K562 (cell line): ENCODE data around the gene LRRC41. TPM values are rescaled to one million over a fixed set of nuclear protein-coding genes. Genes with fewer than 3 reads are reported as not detected.

Experiments used
- ATAC-seq: fragments of 200-7000 bp; cut with Tn5 transposase; 3 replicates; pipeline ENCODE4 v1.9.1; 2020; ENCODE audit warnings: moderate library complexity
- BruUV-seq: library from RNA; stranded (reverse); fragments of 400-500 nt; replicated peaks from 2 replicates; lab custom pipeline; 2021; lab: Mats Ljungman, UMichigan
- CTCF ChIA-PET: fragments of 300-600 bp; formaldehyde crosslinking; extraction: SDS; loops from one replicate; lab custom pipeline; 2021; ENCODE audit warnings: low intra/inter-chr PET ratio; lab: Yijun Ruan, JAX
- POLR2A ChIA-PET: fragments of 300-600, 350-650 bp; sonication (Branson Sonifier 250); formaldehyde crosslinking; extraction: SDS; loops from one replicate; lab custom pipeline; 2021; ENCODE audit warnings: antibody characterized with exemption, inconsistent platforms; lab: Yijun Ruan, JAX
- DNase-seq, 4 experiments: peaks; one replicate each; pipeline versions ENCODE4 v3.0.0 to v3.0.0-alpha.2; 2011 to 2018; ENCODE audit warnings: low spot score in 3 of 4, mixed read lengths in 3 of 4; ENCODE audit errors: extremely low read depth in 1 of 4
- FAIRE-seq: peaks from 2 replicates; lab custom pipeline; 2011; peaks lifted over from hg19 to GRCh38; lab: Jason Lieb, UNC
- H2AFZ ChIP-seq: 2 replicates; pipeline ENCODE4 v1.6.0; 2011; ENCODE audit warnings: low read depth, low read length, control low read depth, inconsistent platforms
- H3K27ac ChIP-seq: fragments of 200-600 bp; 3 replicates; pipeline ENCODE4 v1.8.0; 2011; ENCODE audit warnings: low read depth, mild to moderate bottlenecking, control low read depth, inconsistent platforms, low read length, moderate library complexity, mixed read lengths; ENCODE audit errors: extremely low read depth
- H3K27me3 ChIP-seq, 2 experiments: fragments of 300-600 bp in 1 of 2; 2 replicates in 1 of 2; 3 replicates in 1 of 2; pipeline versions ENCODE4 v1.6.0 to v1.8.0; 2011; ENCODE audit warnings: inconsistent platforms in 2 of 2, low read length in 2 of 2, mild to moderate bottlenecking in 1 of 2, mixed read lengths in 1 of 2, moderate library complexity in 1 of 2; ENCODE audit not compliant: control insufficient read depth in 2 of 2, insufficient read depth in 2 of 2
- H3K36me3 ChIP-seq: fragments of 300-600 bp; 3 replicates; pipeline ENCODE4 v1.8.0; 2011; ENCODE audit warnings: mild to moderate bottlenecking, low read length, inconsistent platforms; ENCODE audit not compliant: control insufficient read depth, insufficient read depth
- H3K4me1 ChIP-seq, 2 experiments: fragments of 200-600 bp in 1 of 2; replicated peaks in 1 of 2; 2 replicates in 1 of 2; 3 replicates in 1 of 2; pipeline versions ENCODE4 v1.5.1 to v1.8.0; 2011; ENCODE audit warnings: inconsistent platforms in 2 of 2, low read length in 2 of 2, mild to moderate bottlenecking in 1 of 2, mixed read lengths in 1 of 2, moderate library complexity in 1 of 2; ENCODE audit not compliant: control insufficient read depth in 2 of 2, insufficient read depth in 2 of 2
- H3K4me2 ChIP-seq: 2 replicates; pipeline ENCODE4 v1.6.1; 2011; ENCODE audit warnings: low read length, control low read depth, inconsistent platforms, mixed read lengths; ENCODE audit not compliant: insufficient read depth
- H3K4me3 ChIP-seq: fragments of 200-600 bp; sonication (generic), shearing (Covaris generic); 2 replicates; pipeline ENCODE4 v1.5.1; 2016; ENCODE audit warnings: control low read depth, inconsistent platforms
- H3K79me2 ChIP-seq: fragments of 200-600 bp; 3 replicates; pipeline ENCODE4 v1.8.0; 2011; ENCODE audit warnings: low read length, inconsistent platforms; ENCODE audit not compliant: control insufficient read depth, insufficient read depth
- H3K9ac ChIP-seq, 2 experiments: 2 replicates each; pipeline versions ENCODE4 v1.6.0 to v1.6.1; 2011; ENCODE audit warnings: low read depth in 2 of 2, low read length in 2 of 2, control low read depth in 1 of 2, inconsistent platforms in 1 of 2, mild to moderate bottlenecking in 1 of 2, mixed read lengths in 1 of 2; ENCODE audit not compliant: insufficient read depth in 1 of 2
- H3K9me1 ChIP-seq: one replicate; pipeline ENCODE4 v1.6.0; 2011; ENCODE audit warnings: inconsistent platforms, mild to moderate bottlenecking, low read length, moderate library complexity; ENCODE audit not compliant: control insufficient read depth, insufficient read depth
- H3K9me3 ChIP-seq: replicated peaks from 2 replicates; pipeline ENCODE4 v1.5.1; 2011; ENCODE audit warnings: low read depth, low read length, inconsistent platforms; ENCODE audit not compliant: control insufficient read depth, insufficient read depth
- H4K20me1 ChIP-seq: replicated peaks from 2 replicates; pipeline ENCODE4 v1.6.1; 2011; ENCODE audit warnings: low read length, inconsistent platforms, mixed read lengths; ENCODE audit not compliant: control insufficient read depth, insufficient read depth
- MTF1 ChIP-seq: fragments of 250-450 bp; sonication (Bioruptor Pico); IDR thresholded peaks from 2 replicates; pipeline ENCODE4 v1.9.0; 2021; ENCODE audit warnings: moderate library complexity, mild to moderate bottlenecking, inconsistent platforms, borderline replicate concordance
- NFYB ChIP-seq: IDR thresholded peaks from 2 replicates; pipeline ENCODE4 v1.6.1; 2011; ENCODE audit warnings: mild to moderate bottlenecking, moderate library complexity; ENCODE audit not compliant: insufficient read length; ENCODE audit errors: extremely low read depth
- STAG1 ChIP-seq: sonication (generic); formaldehyde crosslinking; IDR thresholded peaks from 2 replicates; pipeline ENCODE4 v1.5.0; 2020; ENCODE audit warnings: missing genetic modification reagents, borderline replicate concordance
- THAP7 ChIP-seq: fragments of 250-450 bp; sonication (Bioruptor Pico); IDR thresholded peaks from 2 replicates; pipeline ENCODE4 v1.5.0; 2021
- ZNF324 ChIP-seq: fragments of 250-450 bp; sonication (Bioruptor Pico); IDR thresholded peaks from 2 replicates; pipeline ENCODE4 v1.4.0; 2020; ENCODE audit warnings: mild to moderate bottlenecking
- in situ Hi-C: fragments of 300-500 bp; cut with MboI; formaldehyde crosslinking; loops from 4 replicates; pipeline ENCODE4 v1.15.0; 2018; ENCODE audit warnings: inconsistent platforms, mixed read lengths
- intact Hi-C: fragments of 100-400 bp; cut with micrococcal nuclease; formaldehyde crosslinking; loops from 2 replicates; pipeline ENCODE4 v1.14.2; 2022
- polyA plus RNA-seq, 8 experiments: library from polyadenylated mRNA; depleted of rRNA in 4 of 8; stranded (reverse) in 5 of 8; unstranded in 3 of 8; fragments of >200 nt; fragmentation: Nextera tagmentation in 2 of 8; fragmentation: Illumina TruSeq in 1 of 8; extraction: Ambion mirVana in 2 of 8; extraction: Trizol in 1 of 8; gene quantifications; 2 replicates each; pipeline versions ENCODE4 v1.2.1 to v1.2.3, GENCODE V29; 2011 to 2014; ENCODE audit warnings: inconsistent platforms in 1 of 8, missing spikeins in 1 of 8
- total RNA-seq, 7 experiments: library from RNA; depleted of rRNA in 6 of 7; stranded (reverse); fragments of >200 nt in 6 of 7; fragmentation: Illumina TruSeq in 2 of 7; extraction: Trizol in 2 of 7; gene quantifications; 2 replicates each; pipeline versions ENCODE4 v1.2.1 to v1.2.3, GENCODE V29; 2011 to 2021; ENCODE audit warnings: low replicate concordance in 1 of 7
- TF ChIP-seq, protein P1 (sequence below): sonication (generic); formaldehyde crosslinking; IDR thresholded peaks from 2 replicates; pipeline ENCODE4 v1.8.0; 2023; ENCODE audit warnings: missing genetic modification reagents, mild to moderate bottlenecking, borderline replicate concordance

Gene LRRC41
- total and polyA plus RNA-seq, 9 of the 15 experiments (the other 6 are each of a cell fraction or from before 2014, with no cell fraction given), result 10.5 to 64.7 (median 44.2) TPM

- H3K9me3 ChIP-seq, result no peaks in the 10 kb centered on the region
- no peaks in the 10 kb centered on the region for H3K27me3 ChIP-seq
- intact Hi-C loops (loop anchor here (5.0 to 10.0 kb wide), 3 partner anchors 60 to 163 kb away; no protein-coding TSS in a partner anchor), in situ Hi-C loops (no loop called here)
- no TSS peak for BruUV-seq
- no peak overlapping the region for H2AFZ ChIP-seq
- H3K4me2 ChIP-seq, result no peak overlapping the region
- ChIA-PET CTCF (no interaction called here), POLR2A (interaction anchor here (0.6 to 3.3 kb wide), 6 partner anchors 7 to 365 kb away, joined by 3 to 10 read pairs (median 3); no protein-coding TSS in a partner anchor)
- DNase-seq, result no peak
- H3K4me3 ChIP-seq, result no peak overlapping the region
- TF ChIP-seq THAP7 (CRISPR knock-in tag) (no peak), ZNF324 (CRISPR knock-in tag) (no peak), NFYB (no peak), MTF1 (CRISPR knock-in tag) (no peak), STAG1 (CRISPR knock-in tag) (no peak)
- TF ChIP-seq, protein P1, sequence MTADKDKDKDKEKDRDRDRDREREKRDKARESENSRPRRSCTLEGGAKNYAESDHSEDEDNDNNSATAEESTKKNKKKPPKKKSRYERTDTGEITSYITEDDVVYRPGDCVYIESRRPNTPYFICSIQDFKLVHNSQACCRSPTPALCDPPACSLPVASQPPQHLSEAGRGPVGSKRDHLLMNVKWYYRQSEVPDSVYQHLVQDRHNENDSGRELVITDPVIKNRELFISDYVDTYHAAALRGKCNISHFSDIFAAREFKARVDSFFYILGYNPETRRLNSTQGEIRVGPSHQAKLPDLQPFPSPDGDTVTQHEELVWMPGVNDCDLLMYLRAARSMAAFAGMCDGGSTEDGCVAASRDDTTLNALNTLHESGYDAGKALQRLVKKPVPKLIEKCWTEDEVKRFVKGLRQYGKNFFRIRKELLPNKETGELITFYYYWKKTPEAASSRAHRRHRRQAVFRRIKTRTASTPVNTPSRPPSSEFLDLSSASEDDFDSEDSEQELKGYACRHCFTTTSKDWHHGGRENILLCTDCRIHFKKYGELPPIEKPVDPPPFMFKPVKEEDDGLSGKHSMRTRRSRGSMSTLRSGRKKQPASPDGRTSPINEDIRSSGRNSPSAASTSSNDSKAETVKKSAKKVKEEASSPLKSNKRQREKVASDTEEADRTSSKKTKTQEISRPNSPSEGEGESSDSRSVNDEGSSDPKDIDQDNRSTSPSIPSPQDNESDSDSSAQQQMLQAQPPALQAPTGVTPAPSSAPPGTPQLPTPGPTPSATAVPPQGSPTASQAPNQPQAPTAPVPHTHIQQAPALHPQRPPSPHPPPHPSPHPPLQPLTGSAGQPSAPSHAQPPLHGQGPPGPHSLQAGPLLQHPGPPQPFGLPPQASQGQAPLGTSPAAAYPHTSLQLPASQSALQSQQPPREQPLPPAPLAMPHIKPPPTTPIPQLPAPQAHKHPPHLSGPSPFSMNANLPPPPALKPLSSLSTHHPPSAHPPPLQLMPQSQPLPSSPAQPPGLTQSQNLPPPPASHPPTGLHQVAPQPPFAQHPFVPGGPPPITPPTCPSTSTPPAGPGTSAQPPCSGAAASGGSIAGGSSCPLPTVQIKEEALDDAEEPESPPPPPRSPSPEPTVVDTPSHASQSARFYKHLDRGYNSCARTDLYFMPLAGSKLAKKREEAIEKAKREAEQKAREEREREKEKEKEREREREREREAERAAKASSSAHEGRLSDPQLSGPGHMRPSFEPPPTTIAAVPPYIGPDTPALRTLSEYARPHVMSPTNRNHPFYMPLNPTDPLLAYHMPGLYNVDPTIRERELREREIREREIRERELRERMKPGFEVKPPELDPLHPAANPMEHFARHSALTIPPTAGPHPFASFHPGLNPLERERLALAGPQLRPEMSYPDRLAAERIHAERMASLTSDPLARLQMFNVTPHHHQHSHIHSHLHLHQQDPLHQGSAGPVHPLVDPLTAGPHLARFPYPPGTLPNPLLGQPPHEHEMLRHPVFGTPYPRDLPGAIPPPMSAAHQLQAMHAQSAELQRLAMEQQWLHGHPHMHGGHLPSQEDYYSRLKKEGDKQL (CRISPR knock-in tag), result no peak
- peaks cover 18 to 20% of the 10 kb centered on the region in 2 experiments for H3K4me1 ChIP-seq
- H3K9me1 ChIP-seq, result peaks cover 11% of the 10 kb centered on the region
- no peak overlapping the region for H3K9ac ChIP-seq
- peaks cover 67% of the 10 kb centered on the region for H3K79me2 ChIP-seq
- no peak for FAIRE-seq
- peaks cover 87% of the 10 kb centered on the region for H3K36me3 ChIP-seq
- peaks cover 5% of the 10 kb centered on the region; the same call in 1 of the 2 replicates for H4K20me1 ChIP-seq
- ATAC-seq, result no peak
- H3K27ac ChIP-seq, result no peak overlapping the region
Measured at GRCh38 chr1:46345281-46345680, 41.9 kb upstream of the LRRC41 start.
